GM23338 (cell line): ENCODE data around the gene SLC37A2. TPM values are rescaled to one million over a fixed set of nuclear protein-coding genes. Genes with fewer than 3 reads are reported as not detected.

Source experiments
- ATAC-seq: fragments of 200-7000 bp; cut with Tn5 transposase; 3 replicates; pipeline ENCODE4 v1.9.1; 2020
- DNase-seq: peaks from one replicate; pipeline ENCODE4 v3.0.0-alpha.2; 2015; ENCODE audit warnings: low spot score
- H2AFZ ChIP-seq: fragments of 200-600 bp; sonication (generic); 2 replicates; pipeline ENCODE4 v1.8.0; 2016; ENCODE audit warnings: antibody characterized with exemption, mild to moderate bottlenecking, moderate library complexity
- H3F3A ChIP-seq: fragments of 200-600 bp; sonication (generic); replicated peaks from 2 replicates; pipeline ENCODE4 v1.8.0; 2017; ENCODE audit warnings: antibody characterized with exemption, mixed run types, low read depth
- H3K27ac ChIP-seq: fragments of 200-600 bp; sonication (generic); 2 replicates; pipeline ENCODE4 v1.6.1; 2016; ENCODE audit warnings: low read depth
- H3K27me3 ChIP-seq: fragments of 200-600 bp; sonication (generic); 2 replicates; pipeline ENCODE4 v1.8.0; 2016; ENCODE audit warnings: mild to moderate bottlenecking, mixed run types, moderate library complexity; ENCODE audit not compliant: insufficient read depth
- H3K36me3 ChIP-seq: fragments of 200-600 bp; sonication (generic); 2 replicates; pipeline ENCODE4 v1.8.0; 2016; ENCODE audit warnings: mild to moderate bottlenecking; ENCODE audit not compliant: insufficient read depth
- H3K4me1 ChIP-seq: fragments of 200-600 bp; sonication (generic); 2 replicates; pipeline ENCODE4 v1.8.0; 2016; ENCODE audit warnings: mild to moderate bottlenecking, moderate library complexity; ENCODE audit not compliant: insufficient read depth
- H3K4me2 ChIP-seq: fragments of 200-600 bp; sonication (generic); 2 replicates; pipeline ENCODE4 v1.7.1; 2017; ENCODE audit warnings: mixed run types
- H3K4me3 ChIP-seq: fragments of 200-600 bp; sonication (generic); 2 replicates; pipeline ENCODE4 v1.6.1; 2016; ENCODE audit warnings: mixed run types
- H3K79me2 ChIP-seq: fragments of 200-600 bp; sonication (generic); replicated peaks from 2 replicates; pipeline ENCODE4 v1.8.0; 2017; ENCODE audit warnings: mild to moderate bottlenecking; ENCODE audit not compliant: insufficient read depth
- H3K9me2 ChIP-seq: fragments of 200-600 bp; sonication (generic); 2 replicates; pipeline ENCODE4 v1.8.0; 2017; ENCODE audit not compliant: insufficient read depth
- H4K20me1 ChIP-seq: fragments of 200-600 bp; sonication (generic); replicated peaks from 2 replicates; pipeline ENCODE4 v1.8.0; 2017; ENCODE audit warnings: mild to moderate bottlenecking; ENCODE audit not compliant: insufficient read depth
- H3K27ac Mint-ChIP-seq: 2 replicates; pipeline ENCODE4 v1.8.0; 2020; ENCODE audit warnings: inconsistent platforms, mild to moderate bottlenecking, moderate library complexity, mixed read lengths
- H3K27me3 Mint-ChIP-seq: 3 replicates; pipeline ENCODE4 v1.8.0; 2022; ENCODE audit warnings: low read depth, mild to moderate bottlenecking, moderate library complexity, mixed read lengths, inconsistent platforms; ENCODE audit not compliant: insufficient read depth, poor library complexity
- H3K36me3 Mint-ChIP-seq: 3 replicates; pipeline ENCODE4 v1.8.0; 2021; ENCODE audit warnings: low read depth, mild to moderate bottlenecking, inconsistent platforms, moderate library complexity, mixed read lengths
- H3K4me1 Mint-ChIP-seq: 3 replicates; pipeline ENCODE4 v1.8.0; 2020; ENCODE audit warnings: mild to moderate bottlenecking, inconsistent platforms, mixed read lengths
- H3K4me3 Mint-ChIP-seq: 3 replicates; pipeline ENCODE4 v1.8.0; 2021; ENCODE audit warnings: moderate library complexity, mild to moderate bottlenecking, inconsistent platforms, mixed read lengths
- H3K9me3 Mint-ChIP-seq: 3 replicates; pipeline ENCODE4 v1.8.0; 2020; ENCODE audit warnings: moderate library complexity, mild to moderate bottlenecking, inconsistent platforms, mixed read lengths
- CTCF ChIP-seq, 2 experiments: fragments of 200-600 bp in 1 of 2; sonication (generic) in 1 of 2; conservative IDR thresholded peaks; 2 replicates each; pipeline versions ENCODE4 v1.5.1 to v1.6.1; 2016 to 2017; ENCODE audit warnings: antibody characterized with exemption in 2 of 2, low read depth in 2 of 2, mild to moderate bottlenecking in 2 of 2, moderate library complexity in 1 of 2
- EZH2 ChIP-seq: fragments of 200-600 bp; sonication (generic); IDR thresholded peaks from one replicate; pipeline ENCODE4 v1.8.0; 2017; ENCODE audit warnings: antibody characterized with exemption, mild to moderate bottlenecking, low read depth; ENCODE audit not compliant: unreplicated experiment
- JUNB ChIP-seq: IDR thresholded peaks from one replicate; pipeline ENCODE4 v1.6.1; 2016; ENCODE audit warnings: antibody characterized with exemption; ENCODE audit not compliant: unreplicated experiment
- NANOG ChIP-seq: IDR thresholded peaks from 2 replicates; pipeline ENCODE4 v1.6.1; 2016; ENCODE audit warnings: antibody characterized with exemption, borderline replicate concordance
- POLR2AphosphoS5 ChIP-seq: IDR thresholded peaks from 2 replicates; pipeline ENCODE4 v1.6.1; 2016; ENCODE audit warnings: antibody characterized with exemption, low read depth
- STAT1 ChIP-seq: IDR thresholded peaks from one replicate; pipeline ENCODE4 v1.6.1; 2016; ENCODE audit warnings: antibody characterized with exemption; ENCODE audit not compliant: unreplicated experiment
- ZNF114 ChIP-seq: fragments of 250-450 bp; sonication (Bioruptor Pico); IDR thresholded peaks from 2 replicates; pipeline ENCODE4 v1.5.0; 2020; ENCODE audit warnings: mild to moderate bottlenecking, moderate library complexity
- polyA plus RNA-seq: library from polyadenylated mRNA; unstranded; fragments of >200 nt; fragmentation: Nextera tagmentation; extraction: Ambion mirVana; gene quantifications from 2 replicates; pipeline ENCODE4 v1.2.1, GENCODE V29; 2016
- total RNA-seq: library from RNA; depleted of rRNA; stranded (reverse); fragments of >200 nt; shearing (Covaris generic); gene quantifications from 2 replicates; pipeline ENCODE4 v1.2.3, GENCODE V29; 2014
- TF ChIP-seq, protein P1 (sequence below): IDR thresholded peaks from one replicate; pipeline ENCODE4 v1.6.1; 2018; ENCODE audit warnings: antibody characterized with exemption; ENCODE audit not compliant: unreplicated experiment
- TF ChIP-seq, protein P2 (sequence below): IDR thresholded peaks from 2 replicates; pipeline ENCODE4 v1.6.1; 2016; ENCODE audit warnings: antibody characterized with exemption
- TF ChIP-seq, protein P3 (sequence below): fragments of 250-450 bp; sonication (Bioruptor Pico); IDR thresholded peaks from 2 replicates; pipeline ENCODE4 v1.5.0; 2020; ENCODE audit warnings: mild to moderate bottlenecking, moderate library complexity

Gene SLC37A2
- total and polyA plus RNA-seq, 2 experiments from 2014 or later: 0.40 to 1.6 TPM

- H3K4me3 Mint-ChIP-seq: no peak overlapping the region
Measured at GRCh38 chr11:125068368-125068767, 5.3 kb downstream of the SLC37A2 start.

More at GRCh38 chr11:125068368-125068767, 5.3 kb downstream of the SLC37A2 start:
- H3K9me2 ChIP-seq: no peaks in the 10 kb centered on the region
- H3K79me2 ChIP-seq: no peaks in the 10 kb centered on the region
- peaks cover 31% of the 10 kb centered on the region for H3K27me3 ChIP-seq
- no peaks in the 10 kb centered on the region for H4K20me1 ChIP-seq
- DNase-seq (no peak), ATAC-seq (no peak)
- H2AFZ ChIP-seq: no peak overlapping the region
- H3K36me3 Mint-ChIP-seq: no peaks in the 10 kb centered on the region
- no peak overlapping the region for H3K27ac ChIP-seq
- H3K4me3 ChIP-seq: no peak overlapping the region
- no peaks in the 10 kb centered on the region for H3K36me3 ChIP-seq
- peaks cover 25% of the 10 kb centered on the region for H3K4me1 Mint-ChIP-seq
- H3F3A ChIP-seq: no peaks in the 10 kb centered on the region
- H3K4me2 ChIP-seq: no peak overlapping the region
- no peak overlapping the region for H3K27ac Mint-ChIP-seq
- TF ChIP-seq, protein P1, sequence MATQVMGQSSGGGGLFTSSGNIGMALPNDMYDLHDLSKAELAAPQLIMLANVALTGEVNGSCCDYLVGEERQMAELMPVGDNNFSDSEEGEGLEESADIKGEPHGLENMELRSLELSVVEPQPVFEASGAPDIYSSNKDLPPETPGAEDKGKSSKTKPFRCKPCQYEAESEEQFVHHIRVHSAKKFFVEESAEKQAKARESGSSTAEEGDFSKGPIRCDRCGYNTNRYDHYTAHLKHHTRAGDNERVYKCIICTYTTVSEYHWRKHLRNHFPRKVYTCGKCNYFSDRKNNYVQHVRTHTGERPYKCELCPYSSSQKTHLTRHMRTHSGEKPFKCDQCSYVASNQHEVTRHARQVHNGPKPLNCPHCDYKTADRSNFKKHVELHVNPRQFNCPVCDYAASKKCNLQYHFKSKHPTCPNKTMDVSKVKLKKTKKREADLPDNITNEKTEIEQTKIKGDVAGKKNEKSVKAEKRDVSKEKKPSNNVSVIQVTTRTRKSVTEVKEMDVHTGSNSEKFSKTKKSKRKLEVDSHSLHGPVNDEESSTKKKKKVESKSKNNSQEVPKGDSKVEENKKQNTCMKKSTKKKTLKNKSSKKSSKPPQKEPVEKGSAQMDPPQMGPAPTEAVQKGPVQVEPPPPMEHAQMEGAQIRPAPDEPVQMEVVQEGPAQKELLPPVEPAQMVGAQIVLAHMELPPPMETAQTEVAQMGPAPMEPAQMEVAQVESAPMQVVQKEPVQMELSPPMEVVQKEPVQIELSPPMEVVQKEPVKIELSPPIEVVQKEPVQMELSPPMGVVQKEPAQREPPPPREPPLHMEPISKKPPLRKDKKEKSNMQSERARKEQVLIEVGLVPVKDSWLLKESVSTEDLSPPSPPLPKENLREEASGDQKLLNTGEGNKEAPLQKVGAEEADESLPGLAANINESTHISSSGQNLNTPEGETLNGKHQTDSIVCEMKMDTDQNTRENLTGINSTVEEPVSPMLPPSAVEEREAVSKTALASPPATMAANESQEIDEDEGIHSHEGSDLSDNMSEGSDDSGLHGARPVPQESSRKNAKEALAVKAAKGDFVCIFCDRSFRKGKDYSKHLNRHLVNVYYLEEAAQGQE: no peak
- no peak for TF ChIP-seq JUNB
- TF ChIP-seq, protein P2, sequence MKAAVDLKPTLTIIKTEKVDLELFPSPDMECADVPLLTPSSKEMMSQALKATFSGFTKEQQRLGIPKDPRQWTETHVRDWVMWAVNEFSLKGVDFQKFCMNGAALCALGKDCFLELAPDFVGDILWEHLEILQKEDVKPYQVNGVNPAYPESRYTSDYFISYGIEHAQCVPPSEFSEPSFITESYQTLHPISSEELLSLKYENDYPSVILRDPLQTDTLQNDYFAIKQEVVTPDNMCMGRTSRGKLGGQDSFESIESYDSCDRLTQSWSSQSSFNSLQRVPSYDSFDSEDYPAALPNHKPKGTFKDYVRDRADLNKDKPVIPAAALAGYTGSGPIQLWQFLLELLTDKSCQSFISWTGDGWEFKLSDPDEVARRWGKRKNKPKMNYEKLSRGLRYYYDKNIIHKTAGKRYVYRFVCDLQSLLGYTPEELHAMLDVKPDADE: no peak
- no peak for TF ChIP-seq STAT1
- TF ChIP-seq POLR2AphosphoS5: no peak
- TF ChIP-seq, protein P3, sequence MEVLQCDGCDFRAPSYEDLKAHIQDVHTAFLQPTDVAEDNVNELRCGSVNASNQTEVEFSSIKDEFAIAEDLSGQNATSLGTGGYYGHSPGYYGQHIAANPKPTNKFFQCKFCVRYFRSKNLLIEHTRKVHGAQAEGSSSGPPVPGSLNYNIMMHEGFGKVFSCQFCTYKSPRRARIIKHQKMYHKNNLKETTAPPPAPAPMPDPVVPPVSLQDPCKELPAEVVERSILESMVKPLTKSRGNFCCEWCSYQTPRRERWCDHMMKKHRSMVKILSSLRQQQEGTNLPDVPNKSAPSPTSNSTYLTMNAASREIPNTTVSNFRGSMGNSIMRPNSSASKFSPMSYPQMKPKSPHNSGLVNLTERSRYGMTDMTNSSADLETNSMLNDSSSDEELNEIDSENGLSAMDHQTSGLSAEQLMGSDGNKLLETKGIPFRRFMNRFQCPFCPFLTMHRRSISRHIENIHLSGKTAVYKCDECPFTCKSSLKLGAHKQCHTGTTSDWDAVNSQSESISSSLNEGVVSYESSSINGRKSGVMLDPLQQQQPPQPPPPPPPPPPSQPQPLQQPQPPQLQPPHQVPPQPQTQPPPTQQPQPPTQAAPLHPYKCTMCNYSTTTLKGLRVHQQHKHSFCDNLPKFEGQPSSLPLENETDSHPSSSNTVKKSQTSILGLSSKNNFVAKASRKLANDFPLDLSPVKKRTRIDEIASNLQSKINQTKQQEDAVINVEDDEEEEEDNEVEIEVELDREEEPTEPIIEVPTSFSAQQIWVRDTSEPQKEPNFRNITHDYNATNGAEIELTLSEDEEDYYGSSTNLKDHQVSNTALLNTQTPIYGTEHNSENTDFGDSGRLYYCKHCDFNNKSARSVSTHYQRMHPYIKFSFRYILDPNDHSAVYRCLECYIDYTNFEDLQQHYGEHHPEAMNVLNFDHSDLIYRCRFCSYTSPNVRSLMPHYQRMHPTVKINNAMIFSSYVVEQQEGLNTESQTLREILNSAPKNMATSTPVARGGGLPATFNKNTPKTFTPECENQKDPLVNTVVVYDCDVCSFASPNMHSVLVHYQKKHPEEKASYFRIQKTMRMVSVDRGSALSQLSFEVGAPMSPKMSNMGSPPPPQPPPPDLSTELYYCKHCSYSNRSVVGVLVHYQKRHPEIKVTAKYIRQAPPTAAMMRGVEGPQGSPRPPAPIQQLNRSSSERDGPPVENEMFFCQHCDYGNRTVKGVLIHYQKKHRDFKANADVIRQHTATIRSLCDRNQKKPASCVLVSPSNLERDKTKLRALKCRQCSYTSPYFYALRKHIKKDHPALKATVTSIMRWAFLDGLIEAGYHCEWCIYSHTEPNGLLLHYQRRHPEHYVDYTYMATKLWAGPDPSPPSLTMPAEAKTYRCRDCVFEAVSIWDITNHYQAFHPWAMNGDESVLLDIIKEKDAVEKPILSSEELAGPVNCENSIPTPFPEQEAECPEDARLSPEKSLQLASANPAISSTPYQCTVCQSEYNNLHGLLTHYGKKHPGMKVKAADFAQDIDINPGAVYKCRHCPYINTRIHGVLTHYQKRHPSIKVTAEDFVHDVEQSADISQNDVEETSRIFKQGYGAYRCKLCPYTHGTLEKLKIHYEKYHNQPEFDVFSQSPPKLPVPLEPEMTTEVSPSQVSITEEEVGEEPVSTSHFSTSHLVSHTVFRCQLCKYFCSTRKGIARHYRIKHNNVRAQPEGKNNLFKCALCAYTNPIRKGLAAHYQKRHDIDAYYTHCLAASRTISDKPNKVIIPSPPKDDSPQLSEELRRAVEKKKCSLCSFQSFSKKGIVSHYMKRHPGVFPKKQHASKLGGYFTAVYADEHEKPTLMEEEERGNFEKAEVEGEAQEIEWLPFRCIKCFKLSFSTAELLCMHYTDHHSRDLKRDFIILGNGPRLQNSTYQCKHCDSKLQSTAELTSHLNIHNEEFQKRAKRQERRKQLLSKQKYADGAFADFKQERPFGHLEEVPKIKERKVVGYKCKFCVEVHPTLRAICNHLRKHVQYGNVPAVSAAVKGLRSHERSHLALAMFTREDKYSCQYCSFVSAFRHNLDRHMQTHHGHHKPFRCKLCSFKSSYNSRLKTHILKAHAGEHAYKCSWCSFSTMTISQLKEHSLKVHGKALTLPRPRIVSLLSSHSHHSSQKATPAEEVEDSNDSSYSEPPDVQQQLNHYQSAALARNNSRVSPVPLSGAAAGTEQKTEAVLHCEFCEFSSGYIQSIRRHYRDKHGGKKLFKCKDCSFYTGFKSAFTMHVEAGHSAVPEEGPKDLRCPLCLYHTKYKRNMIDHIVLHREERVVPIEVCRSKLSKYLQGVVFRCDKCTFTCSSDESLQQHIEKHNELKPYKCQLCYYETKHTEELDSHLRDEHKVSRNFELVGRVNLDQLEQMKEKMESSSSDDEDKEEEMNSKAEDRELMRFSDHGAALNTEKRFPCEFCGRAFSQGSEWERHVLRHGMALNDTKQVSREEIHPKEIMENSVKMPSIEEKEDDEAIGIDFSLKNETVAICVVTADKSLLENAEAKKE: no peak
- TF ChIP-seq EZH2: no peak
- TF ChIP-seq NANOG: no peak
- TF ChIP-seq CTCF (conservative IDR thresholded peaks at IDR 0.05; ENCODE audit: low read depth in 2 of 2): no peak
- no peak for TF ChIP-seq ZNF114 (CRISPR knock-in tag)
- H3K4me1 ChIP-seq: peaks cover 6% of the 10 kb centered on the region; the same call in 1 of the 2 replicates
- no peaks in the 10 kb centered on the region for H3K9me3 Mint-ChIP-seq
- peaks cover 12% of the 10 kb centered on the region for H3K27me3 Mint-ChIP-seq
